Mesendoderm (in vitro differentiated cells): ENCODE data around the gene SPEF2.

Source experiments
- DNase-seq: peaks from one replicate; pipeline ENCODE4 v3.0.0; 2013
- H2AK5ac ChIP-seq: 2 replicates; pipeline ENCODE4 v1.6.1; 2013; ENCODE audit warnings: low read length, inconsistent platforms
- H2BK120ac ChIP-seq: 2 replicates; pipeline ENCODE4 v1.6.1; 2013; ENCODE audit warnings: low read depth, mild to moderate bottlenecking, low read length, moderate library complexity, mixed read lengths
- H2BK15ac ChIP-seq: replicated peaks from 2 replicates; pipeline ENCODE4 v1.6.1; 2013; ENCODE audit warnings: low read depth, mild to moderate bottlenecking, moderate library complexity
- H2BK5ac ChIP-seq: 2 replicates; pipeline ENCODE4 v1.6.1; 2013; ENCODE audit warnings: low read length, inconsistent platforms
- H3K18ac ChIP-seq: 2 replicates; pipeline ENCODE4 v1.6.1; 2013; ENCODE audit warnings: mild to moderate bottlenecking, low read length, mixed read lengths
- H3K23ac ChIP-seq: one replicate; pipeline ENCODE4 v1.6.1; 2013; ENCODE audit warnings: low read length
- H3K27ac ChIP-seq: 2 replicates; pipeline ENCODE4 v1.5.1; 2013; ENCODE audit warnings: low read depth, mild to moderate bottlenecking, inconsistent platforms, low read length, moderate library complexity
- H3K27me3 ChIP-seq: 2 replicates; pipeline ENCODE4 v1.6.1; 2013; ENCODE audit warnings: low read length, control low read depth, mild to moderate bottlenecking, inconsistent platforms; ENCODE audit not compliant: insufficient read depth, poor library complexity
- H3K36me3 ChIP-seq: 2 replicates; pipeline ENCODE4 v1.6.1; 2013; ENCODE audit warnings: low read length, inconsistent platforms; ENCODE audit not compliant: control insufficient read depth, insufficient read depth
- H3K4ac ChIP-seq: one replicate; pipeline ENCODE4 v1.6.1; 2013; ENCODE audit warnings: low read depth, mild to moderate bottlenecking, low read length, moderate library complexity
- H3K4me1 ChIP-seq: 2 replicates; pipeline ENCODE4 v1.6.1; 2013; ENCODE audit warnings: low read depth, low read length, inconsistent platforms; ENCODE audit not compliant: control insufficient read depth
- H3K4me2 ChIP-seq: 2 replicates; pipeline ENCODE4 v1.6.1; 2013; ENCODE audit warnings: low read length
- H3K4me3 ChIP-seq: 2 replicates; pipeline ENCODE4 v1.5.1; 2013; ENCODE audit warnings: mild to moderate bottlenecking, low read length
- H3K56ac ChIP-seq: one replicate; pipeline ENCODE4 v1.6.1; 2013; ENCODE audit warnings: low read length
- H3K79me1 ChIP-seq: 2 replicates; pipeline ENCODE4 v1.6.1; 2013; ENCODE audit warnings: low read length, inconsistent platforms
- H3K79me2 ChIP-seq: 2 replicates; pipeline ENCODE4 v1.6.1; 2013; ENCODE audit warnings: mild to moderate bottlenecking, low read length; ENCODE audit not compliant: control insufficient read depth, insufficient read depth
- H3K9ac ChIP-seq: 2 replicates; pipeline ENCODE4 v1.6.1; 2013; ENCODE audit warnings: low read length, inconsistent platforms
- H4K5ac ChIP-seq: one replicate; pipeline ENCODE4 v1.6.1; 2013; ENCODE audit warnings: low read length
- H4K8ac ChIP-seq: one replicate; pipeline ENCODE4 v1.6.1; 2013; ENCODE audit warnings: low read depth, mild to moderate bottlenecking, control low read depth, low read length, moderate library complexity
- WGBS: extraction: QIAGEN DNeasy Blood & Tissue Kit; methylation state at CpG from one replicate; pipeline ENCODE4 v1.1.7; 2013; ENCODE audit warnings: low lambda C conversion rate, missing lambda C conversion rate; ENCODE audit not compliant: insufficient coverage; ENCODE audit errors: extremely low coverage; 5-methylcytosine and 5-hydroxymethylcytosine counted together

Gene SPEF2

DNA sequence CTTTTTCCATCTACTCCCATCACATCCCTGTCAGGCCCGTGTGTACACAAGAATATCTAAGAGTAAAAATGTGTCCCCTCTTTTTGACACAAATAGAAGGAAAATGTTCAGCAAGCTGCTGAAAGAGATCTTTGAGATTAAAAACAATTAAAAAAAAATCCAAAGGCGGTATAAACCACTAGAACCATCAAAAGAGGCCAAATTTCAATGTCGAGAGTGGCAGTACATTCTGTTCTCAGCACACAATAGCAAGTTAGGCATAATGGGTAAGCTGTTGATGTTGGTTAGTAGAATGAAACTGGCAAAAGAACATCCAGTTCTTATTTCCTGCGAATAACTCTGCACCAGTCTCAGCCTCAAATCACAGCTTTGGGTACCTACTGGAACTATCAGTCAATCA is 143.9 kb downstream of the SPEF2 start:
- H3K56ac ChIP-seq = no peak overlapping the region
- H3K79me1 ChIP-seq = no peaks in the 10 kb centered on the region
- H3K4me3 ChIP-seq = no peak overlapping the region
- no CpG with 5 or more reads among the region's 4 CpGs for WGBS
- H3K9ac ChIP-seq = no peak overlapping the region
- no peak overlapping the region for H3K23ac ChIP-seq
- no peak overlapping the region for H2BK5ac ChIP-seq
- H2BK15ac ChIP-seq = no peak overlapping the region
- no peak overlapping the region for H3K4me2 ChIP-seq
- H3K27me3 ChIP-seq = peaks cover 1% of the 10 kb centered on the region
- H4K5ac ChIP-seq = no peak overlapping the region
- no peak overlapping the region for H2BK120ac ChIP-seq
- no peak overlapping the region for H4K8ac ChIP-seq
- no peaks in the 10 kb centered on the region for H3K79me2 ChIP-seq
- no peak overlapping the region for H2AK5ac ChIP-seq
- no peaks in the 10 kb centered on the region for H3K36me3 ChIP-seq
- H3K4me1 ChIP-seq = no peaks in the 10 kb centered on the region
- H3K4ac ChIP-seq = no peak overlapping the region
- H3K27ac ChIP-seq = no peak overlapping the region
- no peak for DNase-seq
- H3K18ac ChIP-seq = no peak overlapping the region

DNA sequence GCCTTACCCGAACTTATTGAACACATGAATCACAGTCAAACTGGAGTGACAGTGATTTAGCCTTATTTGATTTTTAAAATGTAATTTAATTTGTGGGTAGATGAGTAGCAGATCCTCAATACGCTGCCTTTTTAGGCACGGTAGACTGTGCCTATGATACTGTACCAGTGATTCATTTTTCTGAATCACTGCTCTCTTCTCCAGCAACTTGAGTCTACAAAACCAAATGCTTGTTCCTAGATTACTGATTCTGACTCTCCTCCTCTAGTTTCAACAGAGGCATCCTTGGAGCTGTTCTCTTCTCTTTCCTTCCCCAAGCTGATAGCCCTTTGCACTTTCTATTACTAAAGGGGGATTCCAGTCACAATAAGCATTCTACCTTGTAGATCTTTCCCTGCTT is 144.7 kb downstream of the SPEF2 start:
- H3K4ac ChIP-seq = no peak overlapping the region
- no peak overlapping the region for H2BK5ac ChIP-seq
- H2BK15ac ChIP-seq = no peak overlapping the region
- H4K5ac ChIP-seq = no peak overlapping the region
- H3K4me3 ChIP-seq = no peak overlapping the region
- no peaks in the 10 kb centered on the region for H3K79me2 ChIP-seq
- H3K36me3 ChIP-seq = no peaks in the 10 kb centered on the region
- no peak overlapping the region for H3K27ac ChIP-seq
- no peak overlapping the region for H4K8ac ChIP-seq
- H3K4me2 ChIP-seq = no peak overlapping the region
- H3K23ac ChIP-seq = no peak overlapping the region
- H2BK120ac ChIP-seq = no peak overlapping the region
- no peak for DNase-seq
- no peaks in the 10 kb centered on the region for H3K79me1 ChIP-seq
- no peaks in the 10 kb centered on the region for H3K27me3 ChIP-seq
- no peaks in the 10 kb centered on the region for H3K4me1 ChIP-seq
- WGBS = no CpG with 5 or more reads among the region's 3 CpGs
- H3K9ac ChIP-seq = no peak overlapping the region
- H3K56ac ChIP-seq = no peak overlapping the region
- no peak overlapping the region for H3K18ac ChIP-seq
- H2AK5ac ChIP-seq = no peak overlapping the region

DNA sequence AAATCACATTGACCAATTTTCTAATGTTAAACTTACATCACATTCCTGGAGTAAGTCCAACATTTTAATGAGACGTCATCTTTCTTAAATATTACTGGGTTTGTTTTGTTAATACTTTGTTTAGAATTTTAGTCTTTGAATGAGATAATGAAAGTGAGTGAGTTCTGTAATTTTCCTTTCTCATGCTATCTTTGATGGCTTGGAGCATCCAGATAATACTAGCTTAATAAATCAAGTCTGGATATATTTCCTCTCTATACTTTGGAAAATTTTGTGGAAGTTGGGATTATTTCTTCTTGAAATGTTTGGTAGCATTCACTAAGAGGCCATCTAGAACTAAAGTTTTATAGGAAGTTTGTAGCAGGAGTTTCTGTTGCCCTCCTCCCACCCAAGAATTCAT is 148.3 kb downstream of the SPEF2 start:
- no peaks in the 10 kb centered on the region for H3K79me2 ChIP-seq
- H3K79me1 ChIP-seq = no peaks in the 10 kb centered on the region
- H3K56ac ChIP-seq = no peak overlapping the region
- no peak overlapping the region for H3K4me3 ChIP-seq
- H2BK120ac ChIP-seq = no peak overlapping the region
- H3K27me3 ChIP-seq = no peaks in the 10 kb centered on the region
- no peak overlapping the region for H2BK5ac ChIP-seq
- no peak overlapping the region for H4K8ac ChIP-seq
- no peaks in the 10 kb centered on the region for H3K4me1 ChIP-seq
- no peak overlapping the region for H3K18ac ChIP-seq
- no peaks in the 10 kb centered on the region for H3K36me3 ChIP-seq
- H3K23ac ChIP-seq = no peak overlapping the region
- no peak overlapping the region for H2BK15ac ChIP-seq
- no CpG with 5 or more reads among the region's 1 CpG for WGBS
- no peak overlapping the region for H3K4me2 ChIP-seq
- no peak overlapping the region for H3K27ac ChIP-seq
- no peak overlapping the region for H3K9ac ChIP-seq
- H3K4ac ChIP-seq = no peak overlapping the region
- H4K5ac ChIP-seq = no peak overlapping the region
- no peak overlapping the region for H2AK5ac ChIP-seq
- no peak for DNase-seq

DNA sequence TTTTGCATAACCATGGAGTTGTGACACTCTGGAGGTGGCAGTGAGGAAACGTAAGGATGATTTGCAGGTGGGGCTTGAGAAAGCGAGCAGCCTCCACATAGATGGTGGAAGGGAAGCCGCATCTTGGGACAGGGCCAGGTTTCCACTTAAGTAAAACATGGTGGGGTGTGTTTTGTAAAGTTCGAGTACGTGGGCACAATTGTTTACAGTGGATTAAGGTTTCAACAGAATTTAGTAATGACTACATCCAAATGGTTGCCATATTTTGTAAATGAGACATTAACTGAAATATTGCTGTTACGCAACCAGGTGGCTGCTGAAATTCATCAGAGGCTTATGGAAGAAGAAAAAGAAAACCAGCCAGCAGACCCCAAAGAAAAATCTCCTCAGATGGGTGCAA is 153.6 kb downstream of the SPEF2 start:
- H4K5ac ChIP-seq = no peak overlapping the region
- WGBS = no CpG with 5 or more reads among the region's 6 CpGs
- H3K9ac ChIP-seq = no peak overlapping the region
- no peak overlapping the region for H3K27ac ChIP-seq
- H2BK120ac ChIP-seq = no peak overlapping the region
- H3K4ac ChIP-seq = no peak overlapping the region
- no peak overlapping the region for H2BK15ac ChIP-seq
- no peak overlapping the region for H2AK5ac ChIP-seq
- H3K4me1 ChIP-seq = no peaks in the 10 kb centered on the region
- no peak overlapping the region for H3K4me2 ChIP-seq
- no peaks in the 10 kb centered on the region for H3K27me3 ChIP-seq
- H3K4me3 ChIP-seq = no peak overlapping the region
- H3K79me2 ChIP-seq = no peaks in the 10 kb centered on the region
- H3K56ac ChIP-seq = no peak overlapping the region
- no peak overlapping the region for H3K18ac ChIP-seq
- no peaks in the 10 kb centered on the region for H3K79me1 ChIP-seq
- no peak for DNase-seq
- no peak overlapping the region for H4K8ac ChIP-seq
- no peak overlapping the region for H2BK5ac ChIP-seq
- H3K23ac ChIP-seq = no peak overlapping the region
- H3K36me3 ChIP-seq = no peaks in the 10 kb centered on the region

DNA sequence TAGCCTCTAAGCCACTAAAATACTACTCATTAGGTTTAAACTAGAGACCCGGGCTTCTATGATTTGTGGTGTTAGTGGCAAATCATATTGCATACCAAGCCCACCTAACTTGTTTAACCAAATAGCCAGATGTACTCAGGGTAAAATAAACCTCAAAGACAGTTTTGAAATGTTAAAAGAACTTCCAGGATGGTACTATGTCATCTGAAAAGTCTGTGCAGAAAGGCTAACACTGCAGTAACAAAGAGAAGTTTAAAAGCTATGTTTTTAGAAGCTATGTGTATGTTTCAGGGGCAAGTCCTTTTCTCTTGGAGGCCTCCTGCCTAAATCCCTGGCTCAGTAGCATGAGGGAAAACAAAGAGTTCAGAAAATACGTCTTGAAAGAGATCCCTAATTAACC is 154.2 kb downstream of the SPEF2 start:
- no peak overlapping the region for H3K27ac ChIP-seq
- no peak for DNase-seq
- H4K5ac ChIP-seq = no peak overlapping the region
- H2BK15ac ChIP-seq = no peak overlapping the region
- no peak overlapping the region for H2BK120ac ChIP-seq
- H3K23ac ChIP-seq = no peak overlapping the region
- no peak overlapping the region for H3K4me3 ChIP-seq
- no CpG with 5 or more reads among the region's 2 CpGs for WGBS
- H3K56ac ChIP-seq = no peak overlapping the region
- H2BK5ac ChIP-seq = no peak overlapping the region
- H3K79me2 ChIP-seq = no peaks in the 10 kb centered on the region
- H3K36me3 ChIP-seq = no peaks in the 10 kb centered on the region
- H3K4ac ChIP-seq = no peak overlapping the region
- H2AK5ac ChIP-seq = no peak overlapping the region
- no peak overlapping the region for H3K4me2 ChIP-seq
- no peaks in the 10 kb centered on the region for H3K27me3 ChIP-seq
- H3K79me1 ChIP-seq = no peaks in the 10 kb centered on the region
- no peak overlapping the region for H3K18ac ChIP-seq
- no peak overlapping the region for H3K9ac ChIP-seq
- no peaks in the 10 kb centered on the region for H3K4me1 ChIP-seq
- no peak overlapping the region for H4K8ac ChIP-seq

DNA sequence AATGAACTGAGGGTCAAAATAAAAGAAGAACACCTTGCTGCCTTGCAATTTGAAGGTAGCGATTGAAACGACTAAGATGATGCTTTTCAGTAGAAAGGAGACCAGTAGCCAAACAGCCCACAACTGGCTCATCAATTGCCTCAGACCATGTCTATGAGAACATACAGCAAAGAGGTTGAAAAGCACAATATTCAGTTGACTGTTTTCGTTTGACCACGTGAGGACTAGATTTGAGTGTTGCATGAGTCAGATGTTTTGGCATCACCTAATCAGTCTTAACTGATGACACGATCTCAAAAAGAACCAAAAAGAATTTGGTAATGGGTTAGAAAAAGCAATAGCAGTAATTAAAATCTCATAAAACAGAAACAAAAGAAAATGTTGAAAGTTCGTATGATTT is 156.3 kb downstream of the SPEF2 start:
- no peak overlapping the region for H2BK120ac ChIP-seq
- H3K79me1 ChIP-seq = no peaks in the 10 kb centered on the region
- H2BK5ac ChIP-seq = no peak overlapping the region
- no peak overlapping the region for H3K27ac ChIP-seq
- no CpG with 5 or more reads among the region's 6 CpGs for WGBS
- no peak overlapping the region for H3K4me3 ChIP-seq
- H3K4ac ChIP-seq = no peak overlapping the region
- DNase-seq = no peak
- no peaks in the 10 kb centered on the region for H3K79me2 ChIP-seq
- H4K8ac ChIP-seq = no peak overlapping the region
- H3K4me1 ChIP-seq = no peaks in the 10 kb centered on the region
- no peak overlapping the region for H3K56ac ChIP-seq
- no peak overlapping the region for H3K4me2 ChIP-seq
- H3K27me3 ChIP-seq = no peaks in the 10 kb centered on the region
- H3K23ac ChIP-seq = no peak overlapping the region
- H2AK5ac ChIP-seq = no peak overlapping the region
- H4K5ac ChIP-seq = no peak overlapping the region
- H3K18ac ChIP-seq = no peak overlapping the region
- H3K9ac ChIP-seq = no peak overlapping the region
- no peaks in the 10 kb centered on the region for H3K36me3 ChIP-seq
- H2BK15ac ChIP-seq = no peak overlapping the region
